ENCODE results near the gene GSG1L. TPM values are rescaled to one million over a fixed set of nuclear protein-coding genes. Genes with fewer than 3 reads are reported as not detected.

Gene GSG1L
- total RNA-seq, 4 donors from 2014 or later: not detected

GRCh38 chr16:28106467-28107215 is 43.1 kb upstream of the GSG1L start:
- TF ChIP-seq, protein P1, sequence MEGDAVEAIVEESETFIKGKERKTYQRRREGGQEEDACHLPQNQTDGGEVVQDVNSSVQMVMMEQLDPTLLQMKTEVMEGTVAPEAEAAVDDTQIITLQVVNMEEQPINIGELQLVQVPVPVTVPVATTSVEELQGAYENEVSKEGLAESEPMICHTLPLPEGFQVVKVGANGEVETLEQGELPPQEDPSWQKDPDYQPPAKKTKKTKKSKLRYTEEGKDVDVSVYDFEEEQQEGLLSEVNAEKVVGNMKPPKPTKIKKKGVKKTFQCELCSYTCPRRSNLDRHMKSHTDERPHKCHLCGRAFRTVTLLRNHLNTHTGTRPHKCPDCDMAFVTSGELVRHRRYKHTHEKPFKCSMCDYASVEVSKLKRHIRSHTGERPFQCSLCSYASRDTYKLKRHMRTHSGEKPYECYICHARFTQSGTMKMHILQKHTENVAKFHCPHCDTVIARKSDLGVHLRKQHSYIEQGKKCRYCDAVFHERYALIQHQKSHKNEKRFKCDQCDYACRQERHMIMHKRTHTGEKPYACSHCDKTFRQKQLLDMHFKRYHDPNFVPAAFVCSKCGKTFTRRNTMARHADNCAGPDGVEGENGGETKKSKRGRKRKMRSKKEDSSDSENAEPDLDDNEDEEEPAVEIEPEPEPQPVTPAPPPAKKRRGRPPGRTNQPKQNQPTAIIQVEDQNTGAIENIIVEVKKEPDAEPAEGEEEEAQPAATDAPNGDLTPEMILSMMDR (IDR thresholded peaks at IDR 0.05; ENCODE audit: low read depth): no peak

DNA sequence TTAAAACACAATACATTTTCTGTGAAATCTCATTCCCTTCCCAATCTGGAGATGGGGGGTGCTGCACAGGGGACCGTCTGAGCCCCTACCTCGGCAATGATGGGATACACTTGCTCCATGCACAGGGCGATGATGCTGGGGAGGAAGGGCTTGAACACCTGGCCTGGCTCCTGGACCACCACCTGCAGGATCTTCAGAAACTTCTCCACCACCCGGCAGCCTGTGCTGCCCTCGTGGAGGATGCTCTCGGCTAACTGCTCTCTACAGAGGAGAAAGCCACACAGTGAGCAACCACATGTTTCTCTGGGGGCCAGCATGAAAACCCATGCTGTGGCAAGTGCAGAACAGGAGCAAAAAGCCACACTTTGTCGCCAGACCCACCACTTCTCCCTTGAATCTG is 42.4 kb upstream of the GSG1L start:
- TF ChIP-seq, protein P1 (IDR thresholded peaks at IDR 0.05; ENCODE audit: low read depth): no peak

DNA sequence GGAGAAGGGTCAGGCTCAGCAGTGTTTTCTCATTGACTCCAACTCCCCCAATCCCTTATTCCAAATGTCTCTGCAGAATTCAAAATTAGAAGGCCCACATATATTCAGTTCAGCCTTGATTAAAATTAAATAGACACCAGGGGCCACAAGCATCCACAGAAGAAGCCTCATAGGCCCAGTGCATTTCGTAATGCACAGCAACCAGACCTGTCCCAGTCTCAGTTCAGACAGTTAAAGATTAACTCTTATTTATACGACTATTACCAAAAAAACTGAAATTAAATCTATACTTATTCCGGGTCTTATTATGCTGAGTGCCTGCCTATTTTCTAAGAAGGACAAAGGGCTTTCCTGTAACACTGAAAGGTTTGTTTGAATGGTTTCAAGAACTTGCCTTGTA is 41.8 kb upstream of the GSG1L start:
- TF ChIP-seq, protein P1 (IDR thresholded peaks at IDR 0.05; ENCODE audit: low read depth): no peak

DNA sequence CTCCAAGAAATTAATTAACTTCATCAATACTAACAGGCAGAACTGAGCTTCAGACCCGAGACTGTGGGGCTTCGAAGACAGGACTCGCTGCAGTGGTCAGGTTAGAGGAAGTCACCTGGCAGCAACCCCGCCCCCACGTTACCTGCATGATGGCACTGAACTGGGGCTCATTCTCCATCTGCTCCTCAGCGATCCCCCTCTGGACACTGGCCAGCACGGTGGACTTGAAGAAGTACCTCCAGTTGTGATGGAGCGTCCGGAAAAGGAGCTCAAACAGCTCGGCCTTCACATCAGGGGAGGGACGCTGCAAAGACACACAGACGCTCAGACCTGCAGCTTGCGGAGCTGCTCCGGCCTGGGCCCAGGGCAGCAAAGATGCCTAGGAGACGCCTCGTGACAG is 40.9 kb upstream of the GSG1L start:
- TF ChIP-seq, protein P1 (IDR thresholded peaks at IDR 0.05; ENCODE audit: low read depth): no peak

DNA sequence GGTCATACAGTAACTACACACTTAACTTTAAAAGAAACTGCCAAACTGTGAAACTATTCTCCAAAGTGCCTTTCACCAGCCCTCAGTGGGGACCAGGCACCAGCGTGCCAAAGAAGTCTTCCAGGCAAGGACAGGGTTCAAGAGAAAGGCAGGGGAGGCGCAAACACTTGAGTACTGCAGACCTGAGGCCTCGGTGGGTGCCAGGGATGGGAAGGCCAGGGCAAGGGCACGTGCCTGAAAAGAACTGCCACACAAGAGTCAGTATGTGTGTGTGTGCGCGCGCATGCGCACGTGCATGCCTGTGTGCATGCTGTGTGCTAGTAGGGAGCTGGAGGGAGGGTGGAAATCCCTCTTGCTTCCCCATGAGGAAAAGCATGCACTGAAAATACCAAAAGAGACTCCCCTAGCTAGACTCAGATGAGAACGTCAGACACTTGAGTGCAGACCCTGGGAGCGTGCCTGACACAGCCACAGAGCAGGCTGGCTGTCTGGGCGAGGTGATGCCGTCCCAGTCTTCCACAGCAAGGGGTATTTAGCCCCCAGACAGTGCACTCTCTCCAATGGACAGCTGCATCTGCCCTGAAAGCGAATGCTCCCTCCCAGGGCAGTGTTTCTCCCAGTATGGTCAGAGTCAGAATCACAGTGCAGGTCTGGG is 40.1 kb upstream of the GSG1L start:
- TF ChIP-seq, protein P1 (IDR thresholded peaks at IDR 0.05; ENCODE audit: low read depth): no peak

- TF ChIP-seq, protein P1 (IDR thresholded peaks at IDR 0.05; ENCODE audit: low read depth): no peak
Observed at GRCh38 chr16:28101533-28101890, 38.0 kb upstream of the GSG1L start.

DNA sequence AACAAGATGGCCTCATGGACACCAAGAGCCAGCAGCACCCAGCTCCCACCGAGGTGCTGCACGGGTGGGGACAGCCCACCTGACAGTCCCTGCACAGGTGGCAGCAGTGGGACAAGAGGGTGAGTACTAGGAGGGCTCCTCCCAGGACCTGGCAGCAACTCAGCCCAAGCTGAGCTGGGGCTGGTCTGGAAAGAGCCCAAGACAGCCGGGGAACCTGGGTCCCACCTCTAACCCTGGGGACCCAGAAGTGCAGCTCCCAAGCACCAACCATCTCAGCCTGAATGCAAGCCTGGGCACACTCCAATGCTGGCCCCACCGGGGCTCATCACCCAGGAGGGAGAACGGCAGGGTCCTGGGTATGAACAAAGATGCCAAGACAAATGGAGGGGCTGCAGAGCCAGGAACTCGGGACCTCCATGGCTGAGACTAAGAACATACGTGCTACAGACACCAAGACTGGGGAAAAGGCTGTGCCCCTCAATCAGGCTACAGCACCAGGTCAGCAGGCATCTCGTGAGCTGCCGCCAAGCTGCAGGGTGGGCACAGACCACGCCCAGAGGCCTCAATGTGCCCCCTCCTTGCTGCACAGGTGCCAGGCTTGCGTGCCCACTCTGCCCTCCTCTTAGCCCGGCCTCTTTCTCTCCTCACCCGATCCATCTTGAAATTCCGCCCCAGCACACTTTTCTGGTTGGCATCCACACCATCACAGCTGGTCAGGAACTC is 37.5 kb upstream of the GSG1L start:
- TF ChIP-seq, protein P1 (IDR thresholded peaks at IDR 0.05; ENCODE audit: low read depth): no peak
